Neural cell (in vitro differentiated cells): ENCODE measurements around the gene HES3. TPM values are rescaled to one million over a fixed set of nuclear protein-coding genes. Genes with fewer than 3 reads are reported as not detected.
A peak's percentile ranks its signal among the peaks of the same experiment; 100 is the strongest.

Source experiments
- H2AFZ ChIP-seq: fragments of 200-600, 300-800 bp; sonication (generic), shearing (Covaris generic); 2 replicates; pipeline ENCODE4 v1.6.0; 2014; ENCODE audit warnings: low read depth, mild to moderate bottlenecking, antibody characterized with exemption, low read length, moderate library complexity
- H3F3A ChIP-seq: fragments of 200-600 bp; shearing (Covaris generic); 2 replicates; pipeline ENCODE4 v1.6.1; 2016; ENCODE audit warnings: mild to moderate bottlenecking, moderate library complexity, mixed read lengths, antibody characterized with exemption, low read length; ENCODE audit not compliant: insufficient read depth, poor library complexity, severe bottlenecking
- H3K27ac ChIP-seq: fragments of 200-600, 300-800 bp; sonication (generic), shearing (Covaris generic); 2 replicates; pipeline ENCODE4 v1.5.1; 2014; ENCODE audit warnings: mild to moderate bottlenecking, low read length, moderate library complexity
- H3K27me3 ChIP-seq: fragments of 300-800, 200-600 bp; sonication (generic), shearing (Covaris generic); 2 replicates; pipeline ENCODE4 v1.6.0; 2014; ENCODE audit warnings: mild to moderate bottlenecking, low read depth, low read length, moderate library complexity; ENCODE audit not compliant: insufficient read depth
- H3K36me3 ChIP-seq: fragments of 300-800, 200-600 bp; sonication (generic), shearing (Covaris generic); 2 replicates; pipeline ENCODE4 v1.5.1; 2014; ENCODE audit warnings: mild to moderate bottlenecking, antibody characterized with exemption, low read length, moderate library complexity; ENCODE audit not compliant: insufficient read depth
- H3K4me2 ChIP-seq: fragments of 300-800, 200-600 bp; sonication (generic), shearing (Covaris generic); 2 replicates; pipeline ENCODE4 v1.6.0; 2014; ENCODE audit warnings: mild to moderate bottlenecking, low read length
- H3K4me3 ChIP-seq: fragments of 300-800, 200-600 bp; sonication (generic), shearing (Covaris generic); 2 replicates; pipeline ENCODE4 v1.5.1; 2014; ENCODE audit warnings: mild to moderate bottlenecking, low read length, moderate library complexity
- H3K79me2 ChIP-seq: fragments of 200-600 bp; shearing (Covaris generic); replicated peaks from 2 replicates; pipeline ENCODE4 v1.6.0; 2014; ENCODE audit warnings: mild to moderate bottlenecking, low read length, moderate library complexity; ENCODE audit not compliant: insufficient read depth
- H3K9ac ChIP-seq: fragments of 300-800, 200-600 bp; sonication (generic), shearing (Covaris generic); 2 replicates; pipeline ENCODE4 v1.6.1; 2016; ENCODE audit warnings: mild to moderate bottlenecking, low read length, mixed read lengths
- H3K9me2 ChIP-seq: fragments of 200-600 bp; shearing (Covaris generic); 2 replicates; pipeline ENCODE4 v1.6.1; 2016; ENCODE audit warnings: mild to moderate bottlenecking, low read length, mixed read lengths; ENCODE audit not compliant: insufficient read depth
- H3K9me3 ChIP-seq: fragments of 200-600, 300-800 bp; sonication (generic), shearing (Covaris generic); 2 replicates; pipeline ENCODE4 v1.6.1; 2016; ENCODE audit warnings: mild to moderate bottlenecking, mixed run types, low read length, moderate library complexity, mixed read lengths
- H4K20me1 ChIP-seq: fragments of 200-600 bp; shearing (Covaris generic); 2 replicates; pipeline ENCODE4 v1.6.1; 2016; ENCODE audit warnings: mild to moderate bottlenecking, mixed run types; ENCODE audit not compliant: insufficient read depth
- CTCF ChIP-seq: fragments of 450-650 bp; IDR thresholded peaks from 2 replicates; pipeline ENCODE4 v1.5.1; 2014; ENCODE audit warnings: antibody characterized with exemption, mild to moderate bottlenecking, moderate library complexity; ENCODE audit not compliant: poor library complexity, severe bottlenecking
- EP300 ChIP-seq: fragments of 450-650 bp; conservative IDR thresholded peaks from 2 replicates; pipeline ENCODE4 v1.6.1; 2014; ENCODE audit warnings: antibody characterized with exemption, mild to moderate bottlenecking, moderate library complexity; ENCODE audit not compliant: poor library complexity, severe bottlenecking
- EZH2 ChIP-seq: fragments of 200-600, 300-800 bp; shearing (Covaris generic), sonication (generic); IDR thresholded peaks from 2 replicates; pipeline ENCODE4 v1.6.1; 2014; ENCODE audit warnings: antibody characterized with exemption, low read length, borderline replicate concordance, mild to moderate bottlenecking; ENCODE audit not compliant: insufficient read depth, poor library complexity, severe bottlenecking
- MXI1 ChIP-seq: fragments of 450-650 bp; conservative IDR thresholded peaks from 2 replicates; pipeline ENCODE4 v1.6.1; 2014; ENCODE audit warnings: antibody characterized with exemption, mild to moderate bottlenecking; ENCODE audit not compliant: poor library complexity, severe bottlenecking
- POLR2AphosphoS5 ChIP-seq: IDR thresholded peaks from 2 replicates; pipeline ENCODE4 v1.6.1; 2012
- RAD21 ChIP-seq: fragments of 450-650 bp; conservative IDR thresholded peaks from 2 replicates; pipeline ENCODE4 v1.6.1; 2014; ENCODE audit warnings: antibody characterized with exemption, mild to moderate bottlenecking, moderate library complexity
- REST ChIP-seq: IDR thresholded peaks from 2 replicates; pipeline ENCODE4 v1.6.1; 2012; ENCODE audit warnings: borderline replicate concordance
- SMC3 ChIP-seq: fragments of 450-650 bp; conservative IDR thresholded peaks from 2 replicates; pipeline ENCODE4 v1.6.1; 2014; ENCODE audit warnings: antibody characterized with exemption, mild to moderate bottlenecking, moderate library complexity; ENCODE audit not compliant: poor library complexity
- TAF1 ChIP-seq: IDR thresholded peaks from 2 replicates; pipeline ENCODE4 v1.6.1; 2012; ENCODE audit warnings: low read depth
- polyA plus RNA-seq: library from polyadenylated mRNA; depleted of rRNA; stranded (reverse); fragments of >200 nt; gene quantifications from 2 replicates; pipeline ENCODE4 v1.2.3, GENCODE V29; 2014

The HES3 gene
- polyA plus RNA-seq, 1 donor from 2014 or later, result not detected

GRCh38 chr1:6241887-6242740, 1.9 kb upstream of the HES3 start:
- Histone ChIP-seq H3K27me3 (peaks cover 63% of the 10 kb centered on the region), H3K4me2 (no peak overlapping the region), H3K9me2 (no peaks in the 10 kb centered on the region), H3K9me3 (no peaks in the 10 kb centered on the region), H3K4me3 (peak overlapping the region; percentile 49), H3K9ac (peak overlapping the region; percentile 5), H3F3A (no peaks in the 10 kb centered on the region), H3K79me2 (no peaks in the 10 kb centered on the region), H4K20me1 (no peaks in the 10 kb centered on the region), H3K27ac (no peak overlapping the region), H2AFZ (no peak overlapping the region), H3K36me3 (no peaks in the 10 kb centered on the region)
- peak; percentile 66 for TF ChIP-seq EZH2
- TF ChIP-seq POLR2AphosphoS5, result no peak
- no peak for TF ChIP-seq TAF1
- TF ChIP-seq CTCF, result no peak
- no peak for TF ChIP-seq REST

DNA sequence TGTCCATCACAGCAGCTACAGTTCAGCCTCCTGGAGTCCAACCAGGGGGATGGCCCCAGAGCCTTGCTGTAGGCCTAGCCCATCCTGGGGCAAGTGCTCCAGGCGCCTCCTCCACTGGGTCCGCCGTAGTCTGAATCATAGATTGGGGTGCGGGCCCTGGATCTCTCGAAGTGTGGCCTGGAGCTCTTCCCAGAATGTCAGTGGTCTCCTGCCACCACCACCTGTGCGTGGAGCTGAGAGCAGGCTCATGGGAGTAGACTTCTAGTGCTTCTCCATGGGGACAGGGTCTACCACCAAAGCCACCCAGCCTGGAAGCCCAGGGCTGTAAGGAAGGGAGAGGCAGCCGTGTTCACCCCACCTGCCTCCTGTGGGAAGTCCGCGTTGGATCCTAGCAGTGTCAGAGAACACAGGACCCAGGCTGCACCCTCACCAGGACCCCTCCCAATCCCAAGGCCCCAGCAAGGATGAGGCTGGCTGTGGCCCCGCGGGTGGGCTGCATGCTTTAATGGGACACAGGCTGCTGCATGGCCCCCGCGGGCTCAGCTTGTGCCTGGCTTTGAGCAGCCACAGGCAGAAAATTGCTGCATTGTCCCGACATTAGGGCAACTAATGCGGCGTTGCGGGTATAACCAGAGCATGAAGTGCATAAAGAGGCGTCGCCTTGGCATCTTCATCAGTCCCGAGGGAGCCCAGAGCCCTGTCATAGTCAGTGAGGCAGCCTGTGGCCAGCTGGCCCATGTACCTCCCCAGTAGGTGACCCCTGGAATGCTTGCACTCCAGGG, 735 bp upstream of the HES3 start:
- Histone ChIP-seq H3K79me2 (no peaks in the 10 kb centered on the region), H3K9me3 (no peaks in the 10 kb centered on the region), H3K9me2 (no peaks in the 10 kb centered on the region), H3K4me2 (no peak overlapping the region), H3K9ac (no peak overlapping the region), H3K4me3 (no peak overlapping the region), H3K27me3 (peaks cover 63% of the 10 kb centered on the region), H4K20me1 (no peaks in the 10 kb centered on the region), H2AFZ (no peak overlapping the region), H3K27ac (no peak overlapping the region), H3K36me3 (no peaks in the 10 kb centered on the region), H3F3A (no peaks in the 10 kb centered on the region)
- TF ChIP-seq TAF1, result no peak
- no peak for TF ChIP-seq EP300
- TF ChIP-seq MXI1, result no peak
- no peak for TF ChIP-seq POLR2AphosphoS5
- no peak for TF ChIP-seq REST
- no peak for TF ChIP-seq CTCF
- no peak for TF ChIP-seq SMC3
- TF ChIP-seq EZH2, result no peak
- no peak for TF ChIP-seq RAD21
